HG02798 (cell line): ENCODE results near the gene RALY.
"Not testable (repeated sequence)": the region's sequence is repeated elsewhere in the genome, so short reads cannot be mapped to it uniquely, and the experiment has no call there.

Experiments
- ATAC-seq: cut with Tn5 transposase; IDR thresholded peaks from one replicate; pipeline ENCODE4 v1.9.1; 2021; ENCODE audit warnings: mild to moderate bottlenecking; ENCODE audit not compliant: unreplicated experiment, poor library complexity

RALY gene

DNA sequence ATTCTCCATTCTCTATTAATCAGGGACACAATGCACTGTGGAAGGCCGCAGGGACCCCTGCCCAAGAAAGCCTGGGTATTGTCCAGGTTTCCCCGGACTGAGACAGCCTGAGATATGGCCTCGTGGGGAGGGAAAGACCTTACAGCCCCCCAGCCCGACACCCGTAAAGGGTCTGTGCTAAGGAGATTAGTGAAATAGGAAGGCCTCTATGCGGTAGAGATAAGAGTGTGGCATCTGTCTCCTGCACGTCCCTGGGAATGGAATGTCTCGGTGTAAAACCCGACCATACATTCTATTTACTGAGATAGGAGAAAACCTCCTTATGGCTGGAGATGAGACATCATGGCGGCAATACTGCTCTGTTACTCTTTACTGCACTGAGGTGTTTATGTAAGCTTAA is 134.1 kb downstream of the RALY start:
- no peak for ATAC-seq

DNA sequence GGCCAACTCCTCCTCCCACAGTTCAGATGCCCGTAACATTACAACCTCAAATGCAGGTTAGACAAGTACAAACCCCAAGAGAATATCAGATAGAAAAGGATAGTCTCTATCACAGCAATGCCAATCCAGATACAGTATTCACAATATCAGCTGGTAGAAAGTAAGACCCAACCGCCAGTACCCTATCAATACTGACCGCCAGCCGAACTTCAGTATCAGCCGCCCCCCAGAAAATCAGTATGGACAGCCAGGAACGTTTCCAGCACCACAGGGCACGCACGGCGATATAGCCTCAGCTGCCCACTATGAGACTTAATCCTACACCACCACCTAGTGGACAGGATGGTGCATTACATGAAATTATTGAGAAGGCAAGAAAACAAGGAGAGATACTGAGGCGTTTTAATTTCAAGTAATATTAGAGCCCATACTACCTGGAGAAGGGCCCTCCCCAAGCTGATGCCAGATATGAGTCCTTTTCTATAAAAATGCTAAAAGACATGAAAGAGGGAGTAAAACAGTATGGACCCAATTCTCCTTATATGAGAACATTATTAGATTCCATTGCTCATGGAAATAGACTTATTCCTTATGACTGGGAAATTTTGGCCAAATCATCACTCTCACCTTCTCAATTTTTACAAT is 135.9 kb downstream of the RALY start:
- ATAC-seq: no peak

DNA sequence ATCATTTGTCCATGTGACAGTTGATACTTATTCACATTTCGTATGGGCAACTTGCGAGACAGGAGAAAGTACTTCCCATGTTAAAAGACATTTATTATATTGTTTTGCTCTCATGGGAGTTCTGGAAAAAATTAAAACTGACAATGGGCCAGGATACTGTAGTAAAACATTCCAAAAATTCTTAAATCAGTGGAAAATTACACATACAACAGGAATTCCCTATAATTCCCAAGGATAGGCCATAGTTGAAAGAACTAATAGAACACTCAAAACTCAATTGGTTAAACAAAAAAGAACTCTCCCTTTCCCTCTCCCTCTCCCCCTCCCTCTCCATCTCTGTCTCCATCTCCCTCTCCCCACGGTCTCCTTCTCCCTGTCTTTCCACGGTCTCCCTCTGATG is 137.8 kb downstream of the RALY start:
- ATAC-seq: no peak

DNA sequence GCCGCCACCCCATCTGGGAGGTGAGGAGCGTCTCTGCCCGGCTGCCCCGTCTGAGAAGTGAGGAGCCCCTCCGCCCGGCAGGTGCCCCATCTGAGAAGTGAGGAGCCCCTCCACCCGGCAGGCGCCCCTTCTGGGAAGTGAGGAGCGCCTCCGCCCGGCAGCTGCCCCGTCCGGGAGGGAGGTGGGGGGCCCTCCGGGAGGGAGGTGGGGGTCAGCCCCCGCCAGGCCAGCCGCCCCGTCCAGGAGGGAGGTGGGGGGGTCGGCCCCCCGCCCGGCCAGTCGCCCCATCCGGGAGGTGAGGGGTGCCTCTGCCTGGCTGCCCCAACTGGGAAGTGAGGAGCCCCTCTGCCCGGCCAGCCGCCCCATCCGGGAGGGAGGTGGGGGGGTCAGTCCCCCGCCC is 138.8 kb downstream of the RALY start:
- not testable (repeated sequence) for ATAC-seq

DNA sequence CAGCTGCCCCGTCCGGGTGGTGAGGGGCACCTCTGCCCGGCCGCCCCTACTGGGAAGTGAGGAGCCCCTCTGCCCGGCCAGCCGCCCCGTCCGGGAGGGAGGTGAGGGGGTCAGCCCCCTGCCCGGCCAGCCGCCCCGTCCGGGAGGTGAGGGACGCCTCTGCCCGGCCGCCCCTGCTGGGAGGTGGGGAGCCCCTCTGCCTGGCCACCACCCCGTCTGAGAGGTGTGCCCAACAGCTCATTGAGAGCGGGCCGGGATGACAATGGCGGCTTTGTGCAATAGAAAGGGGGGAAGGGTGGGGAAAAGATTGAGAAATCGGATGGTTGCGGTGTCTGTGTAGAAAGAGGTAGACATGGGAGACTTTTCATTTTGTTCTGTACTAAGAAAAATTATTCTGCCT is 139.2 kb downstream of the RALY start:
- not testable (repeated sequence) for ATAC-seq

DNA sequence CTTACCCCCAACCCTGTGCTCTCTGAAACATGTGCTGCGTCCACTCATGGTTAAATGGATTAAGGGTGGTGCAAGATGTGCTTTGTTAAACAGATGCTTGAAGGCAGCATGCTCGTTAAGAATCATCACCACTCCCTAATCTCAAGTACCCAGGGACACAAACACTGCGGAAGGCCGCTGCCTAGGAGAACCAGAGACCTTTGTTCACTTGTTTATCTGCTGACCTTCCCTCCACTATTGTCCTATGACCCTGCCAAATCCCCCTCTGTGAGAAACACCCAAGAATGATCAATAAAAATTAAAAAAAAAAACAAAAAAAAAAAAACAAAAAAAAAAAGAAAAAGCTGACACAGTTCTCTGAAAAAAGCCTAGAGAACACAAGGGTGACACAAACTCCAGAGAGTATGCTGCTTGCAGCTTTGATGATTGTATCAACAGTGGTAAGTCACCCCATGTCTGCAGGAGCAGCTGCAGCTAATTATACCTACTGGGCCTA is 139.7 kb downstream of the RALY start:
- ATAC-seq: not testable (repeated sequence)
